ENCODE results near the gene TFAM.

TFAM gene

GRCh38 chr10:58384999-58385783 lies at the start of gene TFAM:
Gene TFAM (plus strand): TSS chr10:58385410. CDS start chr10:58385548, 138 bp downstream.
- peak; percentile 94 to 96 for DNase-seq (ENCODE audit: low read depth in 1 of 2, low spot score in 1 of 2)

- no peak for DNase-seq (ENCODE audit: low read depth in 1 of 2, low spot score in 1 of 2)
Observed at GRCh38 chr10:58336242-58336641, 49.0 kb upstream of the TFAM start.

- DNase-seq (ENCODE audit: low read depth in 1 of 2, low spot score in 1 of 2): no peak
Observed at GRCh38 chr10:58341422-58341821, 43.8 kb upstream of the TFAM start.

- DNase-seq (ENCODE audit: low read depth in 1 of 2, low spot score in 1 of 2): no peak
Observed at GRCh38 chr10:58341947-58342346, 43.3 kb upstream of the TFAM start.

GRCh38 chr10:58347967-58348366 lies 37.2 kb upstream of the TFAM start:
- no peak for DNase-seq (ENCODE audit: low read depth in 1 of 2, low spot score in 1 of 2)

- DNase-seq (ENCODE audit: low read depth in 1 of 2, low spot score in 1 of 2): no peak
Observed at GRCh38 chr10:58348571-58349033, 36.6 kb upstream of the TFAM start.

GRCh38 chr10:58350023-58350422 lies 35.2 kb upstream of the TFAM start:
- DNase-seq (ENCODE audit: low read depth in 1 of 2, low spot score in 1 of 2): no peak

GRCh38 chr10:58350619-58351323 lies 34.4 kb upstream of the TFAM start:
- DNase-seq (ENCODE audit: low read depth in 1 of 2, low spot score in 1 of 2): no peak

- DNase-seq (ENCODE audit: low read depth in 1 of 2, low spot score in 1 of 2): no peak
Observed at GRCh38 chr10:58351616-58352578, 33.3 kb upstream of the TFAM start.

- no peak for DNase-seq (ENCODE audit: low read depth in 1 of 2, low spot score in 1 of 2)
Observed at GRCh38 chr10:58352956-58353610, 32.1 kb upstream of the TFAM start.

- DNase-seq (ENCODE audit: low read depth in 1 of 2, low spot score in 1 of 2): no peak
Observed at GRCh38 chr10:58356756-58357155, 28.5 kb upstream of the TFAM start.

- DNase-seq (ENCODE audit: low read depth in 1 of 2, low spot score in 1 of 2): no peak
Observed at GRCh38 chr10:58358314-58358933, 26.8 kb upstream of the TFAM start.

- no peak for DNase-seq (ENCODE audit: low read depth in 1 of 2, low spot score in 1 of 2)
Observed at GRCh38 chr10:58358947-58359346, 26.3 kb upstream of the TFAM start.

- no peak for DNase-seq (ENCODE audit: low read depth in 1 of 2, low spot score in 1 of 2)
Observed at GRCh38 chr10:58359541-58359940, 25.7 kb upstream of the TFAM start.

- DNase-seq (ENCODE audit: low read depth in 1 of 2, low spot score in 1 of 2): no peak
Observed at GRCh38 chr10:58360412-58361004, 24.7 kb upstream of the TFAM start.

GRCh38 chr10:58361353-58361752 lies 23.9 kb upstream of the TFAM start:
- DNase-seq (ENCODE audit: low read depth in 1 of 2, low spot score in 1 of 2): no peak

GRCh38 chr10:58362027-58362789 lies 23.0 kb upstream of the TFAM start:
- no peak for DNase-seq (ENCODE audit: low read depth in 1 of 2, low spot score in 1 of 2)

GRCh38 chr10:58367069-58367468 lies 18.1 kb upstream of the TFAM start:
- no peak for DNase-seq (ENCODE audit: low read depth in 1 of 2, low spot score in 1 of 2)

- no peak for DNase-seq (ENCODE audit: low read depth in 1 of 2, low spot score in 1 of 2)
Observed at GRCh38 chr10:58371473-58371872, 13.7 kb upstream of the TFAM start.

All from activated T-helper 1 cell treated with anti-CD3 and anti-CD28 coated beads, Interleukin-2, amount 50 U/mL, for 16 hours (primary cell).